Hepatic stellate cell (primary cell): ENCODE results near the gene KLHL29.

Experiments
- DNase-seq: peaks from one replicate; pipeline ENCODE4 v3.0.0; 2011; ENCODE audit warnings: low spot score

Gene KLHL29

GRCh38 chr2:23449413-23449812, 64.4 kb downstream of the KLHL29 start:
- no peak for DNase-seq

- no peak for DNase-seq
Observed at GRCh38 chr2:23449831-23450331, 64.9 kb downstream of the KLHL29 start.

- no peak for DNase-seq
Observed at GRCh38 chr2:23452372-23452771, 67.4 kb downstream of the KLHL29 start.

GRCh38 chr2:23452853-23453420, 68.0 kb downstream of the KLHL29 start:
- no peak for DNase-seq

GRCh38 chr2:23453432-23453831, 68.5 kb downstream of the KLHL29 start:
- no peak for DNase-seq

GRCh38 chr2:23453836-23454460, 69.0 kb downstream of the KLHL29 start:
- no peak for DNase-seq

GRCh38 chr2:23454501-23455120, 69.6 kb downstream of the KLHL29 start:
- no peak for DNase-seq

- DNase-seq = no peak
Observed at GRCh38 chr2:23456396-23456795, 71.4 kb downstream of the KLHL29 start.

- DNase-seq = no peak
Observed at GRCh38 chr2:23456881-23457760, 72.1 kb downstream of the KLHL29 start.

GRCh38 chr2:23457990-23458682, 73.2 kb downstream of the KLHL29 start:
- DNase-seq = no peak

- DNase-seq = no peak
Observed at GRCh38 chr2:23459032-23459431, 74.1 kb downstream of the KLHL29 start.

GRCh38 chr2:23460228-23460627, 75.2 kb downstream of the KLHL29 start:
- no peak for DNase-seq

GRCh38 chr2:23460993-23461392, 76.0 kb downstream of the KLHL29 start:
- no peak for DNase-seq

- DNase-seq = no peak
Observed at GRCh38 chr2:23464156-23464555, 79.2 kb downstream of the KLHL29 start.

- DNase-seq = no peak
Observed at GRCh38 chr2:23464905-23465537, 80.0 kb downstream of the KLHL29 start.

GRCh38 chr2:23465936-23466335, 81.0 kb downstream of the KLHL29 start:
- no peak for DNase-seq

- DNase-seq = no peak
Observed at GRCh38 chr2:23467618-23468017, 82.6 kb downstream of the KLHL29 start.

GRCh38 chr2:23468474-23469141, 83.6 kb downstream of the KLHL29 start:
- no peak for DNase-seq

GRCh38 chr2:23469142-23469540, 84.2 kb downstream of the KLHL29 start:
- DNase-seq = no peak

- no peak for DNase-seq
Observed at GRCh38 chr2:23475036-23475435, 90.1 kb downstream of the KLHL29 start.

- DNase-seq = no peak
Observed at GRCh38 chr2:23475473-23475872, 90.5 kb downstream of the KLHL29 start.
